ENCODE data around the gene MXI1. TPM values are rescaled to one million over a fixed set of nuclear protein-coding genes. Genes with fewer than 3 reads are reported as not detected.

The MXI1 gene
- total and polyA plus RNA-seq, 2 donors (not counting 1 experiment from before 2014, with no cell fraction given) = 12.0 to 32.4 TPM

- ChIA-PET POLR2A (interaction anchor here (0.5 to 1.9 kb wide), 2 partner anchors 16 to 22 kb away, joined by 4 to 5 read pairs; partner anchors contain the start of gene SMNDC1), CTCF (interaction anchor here (1.0 to 7.8 kb wide), 10 partner anchors 10 to 223 kb away, joined by 3 to 39 read pairs (median 4); partner anchors contain the start of gene SMNDC1)
- intact Hi-C loops (cut with micrococcal nuclease) = no loop called here
- Mint-ChIP-seq H3K4me1 (peaks cover 36% of the 10 kb centered on the region), H3K4me3 (peak overlapping the region; percentile 33), H3K27me3 (no peaks in the 10 kb centered on the region), H3K9me3 (ENCODE audit: insufficient read depth) (peaks cover 7% of the 10 kb centered on the region), H3K27ac (peak overlapping the region; percentile 17)
- Histone ChIP-seq H2AFZ (ENCODE audit: insufficient read depth, low read depth, low read length, poor library complexity, severe bottlenecking) (no peak overlapping the region), H3K36me3 (replicated peaks in 1 of 2; ENCODE audit: control extremely low read depth in 1 of 2, control insufficient read depth in 1 of 2, extremely low read depth in 1 of 2, insufficient read depth in 2 of 2, low read length in 1 of 2) (no peaks in the 10 kb centered on the region), H3K79me2 (ENCODE audit: control insufficient read depth, insufficient read depth, low read length) (no peaks in the 10 kb centered on the region), H3K4me1 (ENCODE audit: control insufficient read depth in 2 of 2, insufficient read depth in 2 of 2, low read length in 2 of 2) (peaks cover 15 to 16% of the 10 kb centered on the region in 2 donors), H3K4me3 (ENCODE audit: control extremely low read depth in 1 of 5, extremely low read depth in 1 of 5, insufficient read depth in 1 of 5, low read depth in 2 of 5, low read length in 4 of 5) (no peak overlapping the region), H4K20me1 (ENCODE audit: control insufficient read depth, insufficient read depth, low read length, poor library complexity, severe bottlenecking) (no peaks in the 10 kb centered on the region), H3K9me3 (ENCODE audit: control extremely low read depth in 1 of 3, control insufficient read depth in 2 of 3, insufficient read depth in 1 of 3, low read length in 2 of 3) (peaks cover 1 to 24% (median 16%) of the 10 kb centered on the region in 3 donors), H3K9ac (ENCODE audit: low read length) (no peak overlapping the region), H3K4me2 (replicated peaks; ENCODE audit: low read depth, low read length, poor library complexity, severe bottlenecking) (no peak overlapping the region), H3K27me3 (replicated peaks in 1 of 4; ENCODE audit: control extremely low read depth in 1 of 4, control insufficient read depth in 3 of 4, insufficient read depth in 4 of 4, low read length in 3 of 4) (no peaks in the 10 kb centered on the region), H3K27ac (ENCODE audit: low read length in 2 of 2) (no peak overlapping the region)
- TF ChIP-seq CTCF (IDR thresholded peaks at IDR 0.05) = no peak
- no peak for TF ChIP-seq EZH2 (IDR thresholded peaks at IDR 0.05; ENCODE audit: borderline replicate concordance, insufficient read depth, low read depth, low read length, poor library complexity, severe bottlenecking)
- ATAC-seq (ENCODE audit: low read depth) = no peak
- DNase-seq = no peak
- 83% methylated on average over 3 of the region's 4 CpGs for WGBS (ENCODE audit: insufficient coverage)
These were observed 119.1 kb downstream of the MXI1 start for GRCh38 chr10:110326351-110327032.

DNA sequence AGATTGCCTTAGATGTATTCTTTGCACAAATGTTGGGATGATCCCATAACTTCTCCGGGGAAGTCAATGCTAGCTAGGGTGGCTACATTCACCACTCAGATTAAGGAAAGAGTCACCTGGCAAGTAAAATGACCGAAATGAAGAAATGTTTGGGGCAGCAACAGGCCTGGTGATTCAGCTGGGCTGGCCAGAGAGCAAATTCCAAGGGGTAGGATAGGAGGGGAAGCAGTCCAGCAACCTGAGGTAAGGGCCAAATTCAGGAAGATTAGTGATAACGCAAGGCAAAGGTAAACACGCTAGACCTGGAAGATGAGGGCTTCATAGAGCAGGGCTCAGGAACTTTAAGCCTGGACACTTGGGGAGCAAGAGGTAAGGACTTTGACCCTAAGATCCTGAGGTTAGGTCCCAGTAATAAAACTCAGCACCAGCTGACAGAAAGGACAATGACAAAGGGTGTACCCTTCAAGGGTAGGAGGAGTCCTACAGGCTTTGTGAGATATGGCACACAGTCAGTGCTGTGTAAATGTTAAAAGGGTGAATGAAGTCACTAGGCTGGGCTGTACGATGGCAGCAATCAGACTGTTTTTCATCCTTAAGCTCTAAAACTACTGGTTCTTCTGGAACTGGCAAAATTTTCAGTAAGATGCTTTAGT, 120.0 kb downstream of the MXI1 start:
- H3K4me2 ChIP-seq (replicated peaks; ENCODE audit: low read depth, low read length, poor library complexity, severe bottlenecking) = no peak overlapping the region
- H3K4me1 ChIP-seq (ENCODE audit: control insufficient read depth in 2 of 2, insufficient read depth in 2 of 2, low read length in 2 of 2) = peaks cover 15 to 16% of the 10 kb centered on the region in 2 donors
- no peak overlapping the region for H2AFZ ChIP-seq (ENCODE audit: insufficient read depth, low read depth, low read length, poor library complexity, severe bottlenecking)
- peaks cover 1 to 26% (median 16%) of the 10 kb centered on the region in 3 donors for H3K9me3 ChIP-seq (ENCODE audit: control extremely low read depth in 1 of 3, control insufficient read depth in 2 of 3, insufficient read depth in 1 of 3, low read length in 2 of 3)
- TF ChIP-seq EZH2 (IDR thresholded peaks at IDR 0.05; ENCODE audit: borderline replicate concordance, insufficient read depth, low read depth, low read length, poor library complexity, severe bottlenecking) = no peak
- no peak for TF ChIP-seq CTCF (IDR thresholded peaks at IDR 0.05)
- 95% methylated on average over 4 of the region's 5 CpGs for WGBS (ENCODE audit: insufficient coverage)
- no peak for DNase-seq
- peaks cover 4% of the 10 kb centered on the region for H3K9me3 Mint-ChIP-seq (ENCODE audit: insufficient read depth)
- intact Hi-C loops (cut with micrococcal nuclease) = no loop called here
- no peaks in the 10 kb centered on the region for H3K79me2 ChIP-seq (ENCODE audit: control insufficient read depth, insufficient read depth, low read length)
- H3K4me1 Mint-ChIP-seq = peaks cover 36% of the 10 kb centered on the region
- no peak overlapping the region for H3K9ac ChIP-seq (ENCODE audit: low read length)
- no peaks in the 10 kb centered on the region for H4K20me1 ChIP-seq (ENCODE audit: control insufficient read depth, insufficient read depth, low read length, poor library complexity, severe bottlenecking)
- no peaks in the 10 kb centered on the region for H3K27me3 ChIP-seq (replicated peaks in 1 of 4; ENCODE audit: control extremely low read depth in 1 of 4, control insufficient read depth in 3 of 4, insufficient read depth in 4 of 4, low read length in 3 of 4)
- H3K4me3 ChIP-seq (ENCODE audit: control extremely low read depth in 1 of 5, extremely low read depth in 1 of 5, insufficient read depth in 1 of 5, low read depth in 2 of 5, low read length in 4 of 5) = no peak overlapping the region
- POLR2A ChIA-PET = no interaction called here
- H3K27me3 Mint-ChIP-seq = no peaks in the 10 kb centered on the region
- no peak for ATAC-seq (ENCODE audit: low read depth)
- no peaks in the 10 kb centered on the region for H3K36me3 ChIP-seq (replicated peaks in 1 of 2; ENCODE audit: control extremely low read depth in 1 of 2, control insufficient read depth in 1 of 2, extremely low read depth in 1 of 2, insufficient read depth in 2 of 2, low read length in 1 of 2)
- H3K27ac Mint-ChIP-seq = no peak overlapping the region
- H3K4me3 Mint-ChIP-seq = no peak overlapping the region
- H3K27ac ChIP-seq (ENCODE audit: low read length in 2 of 2) = no peak overlapping the region
- CTCF ChIA-PET = interaction anchor here (1.0 to 7.8 kb wide), 6 partner anchors 10 to 222 kb away, joined by 3 to 39 read pairs (median 4); no protein-coding TSS in a partner anchor
